Anterior cingulate cortex (tissue), 58 donors: ENCODE results near the gene PHETA1.
"Not testable (repeated sequence)": the region's sequence is repeated elsewhere in the genome, so short reads cannot be mapped to it uniquely, and the experiment has no call there.

ENCODE experiments used
- DNase-seq, 58 donors: peaks; one replicate each; lab custom pipeline; 2025; lab: John Stamatoyannopoulos, UW

Gene PHETA1

GRCh38 chr12:111384596-111384995, 15.7 kb upstream of the PHETA1 start:
- DNase-seq = no peak

- no peak for DNase-seq
Measured at GRCh38 chr12:111379942-111380554, 11.2 kb upstream of the PHETA1 start.

GRCh38 chr12:111377440-111377839, 8.5 kb upstream of the PHETA1 start:
- DNase-seq = no peak

- not testable (repeated sequence) for DNase-seq
Measured at GRCh38 chr12:111373231-111373630, 4.3 kb upstream of the PHETA1 start.

DNA sequence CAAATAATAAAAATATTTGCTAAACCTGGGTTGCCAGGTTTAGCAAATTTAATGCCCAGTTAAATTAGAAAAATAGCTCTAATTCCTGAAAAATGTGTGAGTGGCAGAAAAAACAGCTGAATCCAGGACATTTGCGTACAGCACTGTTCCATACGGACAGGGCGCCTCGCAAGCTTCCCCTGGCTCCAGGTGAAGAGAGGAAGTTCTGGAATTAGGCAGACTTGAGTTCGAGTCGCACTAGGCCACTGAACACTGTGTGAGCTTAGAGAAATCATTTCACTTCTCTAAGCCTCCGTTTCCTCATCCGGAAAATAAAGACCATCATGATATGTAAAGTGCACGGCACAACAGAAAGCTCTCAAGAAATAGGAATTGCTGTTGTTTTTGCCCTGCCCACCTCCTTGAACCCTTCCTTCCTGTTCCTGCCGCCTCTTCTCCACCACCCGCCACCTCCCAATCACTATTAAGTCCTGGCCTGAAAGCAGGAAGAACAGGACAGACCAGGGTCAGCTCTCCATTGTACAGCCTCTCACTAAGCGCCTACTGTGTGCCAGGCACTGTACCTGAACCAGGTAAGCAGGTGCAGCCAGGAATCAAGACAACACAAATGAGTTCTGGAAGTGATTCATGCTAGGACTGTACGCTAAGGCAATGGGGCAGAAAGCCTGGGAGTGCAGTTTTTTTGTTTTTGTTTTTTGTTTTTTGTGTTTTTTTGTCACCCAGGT, 763 bp upstream of the PHETA1 start:
- no peak for DNase-seq

DNA sequence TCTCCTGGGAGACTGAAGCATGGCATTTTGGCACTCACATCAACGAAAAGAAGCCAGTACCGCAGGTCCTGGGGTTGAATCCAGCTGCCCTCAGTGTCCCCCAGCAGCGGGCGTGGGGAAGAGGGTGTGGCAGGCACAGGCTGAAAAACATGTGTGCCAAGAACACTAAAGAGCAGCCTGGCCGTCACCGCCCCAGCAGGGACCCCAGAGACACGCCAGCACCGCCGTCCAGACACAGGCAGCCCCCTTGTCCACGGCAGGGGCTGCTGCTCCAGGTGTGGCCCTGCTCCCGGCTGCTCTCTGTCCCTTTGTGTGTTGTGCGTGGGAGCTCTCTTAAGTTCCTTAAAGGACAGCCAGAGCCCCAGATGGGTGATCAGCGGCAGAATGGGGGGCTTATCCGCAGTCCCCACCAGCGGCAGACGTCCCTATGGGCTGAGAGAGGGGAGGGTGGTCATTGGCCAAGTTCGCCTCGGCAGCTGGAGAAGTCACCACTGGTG, 556 bp downstream of the PHETA1 start:
- peak in 5 of 58 donors; percentile 10 to 40 (median 30) for DNase-seq

GRCh38 chr12:111367661-111368221, 1.2 kb downstream of the PHETA1 start:
- DNase-seq = no peak

GRCh38 chr12:111366583-111366982, 2.3 kb downstream of the PHETA1 start:
- DNase-seq = no peak

GRCh38 chr12:111366075-111366474, 2.8 kb downstream of the PHETA1 start:
- DNase-seq = no peak

DNA sequence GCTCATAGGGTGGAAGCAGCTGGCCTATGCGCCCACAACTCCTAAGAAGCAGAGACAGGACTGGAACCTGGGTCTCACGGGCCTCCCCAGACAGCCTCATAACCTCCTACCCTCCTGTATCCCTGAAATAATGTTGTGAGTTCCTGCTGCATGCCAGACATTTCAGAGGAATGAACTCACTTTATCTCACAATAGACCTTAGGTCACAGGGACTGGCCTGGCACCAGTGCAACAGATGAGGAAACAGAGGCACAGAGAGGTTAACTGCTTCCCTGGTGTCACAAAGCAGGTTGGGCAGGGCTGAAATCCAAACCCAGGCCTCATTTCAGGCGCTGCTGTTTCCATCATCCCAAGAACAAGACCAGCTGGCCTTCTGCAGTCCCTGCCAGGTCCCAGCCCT, 5.3 kb downstream of the PHETA1 start:
- no peak for DNase-seq

GRCh38 chr12:111362687-111363475, 6.0 kb downstream of the PHETA1 start:
- DNase-seq = no peak

- no peak for DNase-seq
Measured at GRCh38 chr12:111361717-111362576, 6.9 kb downstream of the PHETA1 start.

GRCh38 chr12:111361073-111361716, 7.7 kb downstream of the PHETA1 start:
- DNase-seq = no peak

DNA sequence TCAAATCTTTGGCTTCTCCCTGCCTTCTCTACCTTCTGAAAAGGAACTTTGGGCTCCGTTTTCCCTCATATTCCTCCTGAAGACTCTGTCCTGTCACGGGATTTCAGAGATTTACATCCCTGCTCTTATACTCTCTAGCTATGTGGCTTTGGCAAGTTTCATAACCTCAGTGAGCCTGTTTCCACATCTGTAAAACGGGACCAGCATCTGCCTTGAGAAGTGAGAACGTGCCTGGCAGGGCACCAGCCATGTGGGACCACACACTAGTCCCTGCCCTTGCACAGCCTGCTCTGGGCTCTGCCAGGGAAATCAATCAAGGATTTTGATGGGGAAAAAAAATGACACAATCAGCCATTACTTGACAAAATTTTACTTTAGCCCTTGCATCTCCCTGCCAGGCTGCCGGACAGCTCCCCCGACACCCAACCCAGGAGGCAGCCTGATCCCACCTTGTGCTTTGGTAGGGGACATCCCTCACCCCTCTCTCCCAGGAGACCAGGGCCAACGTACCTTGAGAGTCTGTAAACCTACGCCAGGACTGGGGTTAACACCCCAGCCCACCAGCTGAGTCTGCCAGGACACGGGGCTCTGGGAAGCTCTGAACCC, 8.5 kb downstream of the PHETA1 start:
- DNase-seq = no peak

- DNase-seq = no peak
Measured at GRCh38 chr12:111359914-111360276, 9.0 kb downstream of the PHETA1 start.

DNA sequence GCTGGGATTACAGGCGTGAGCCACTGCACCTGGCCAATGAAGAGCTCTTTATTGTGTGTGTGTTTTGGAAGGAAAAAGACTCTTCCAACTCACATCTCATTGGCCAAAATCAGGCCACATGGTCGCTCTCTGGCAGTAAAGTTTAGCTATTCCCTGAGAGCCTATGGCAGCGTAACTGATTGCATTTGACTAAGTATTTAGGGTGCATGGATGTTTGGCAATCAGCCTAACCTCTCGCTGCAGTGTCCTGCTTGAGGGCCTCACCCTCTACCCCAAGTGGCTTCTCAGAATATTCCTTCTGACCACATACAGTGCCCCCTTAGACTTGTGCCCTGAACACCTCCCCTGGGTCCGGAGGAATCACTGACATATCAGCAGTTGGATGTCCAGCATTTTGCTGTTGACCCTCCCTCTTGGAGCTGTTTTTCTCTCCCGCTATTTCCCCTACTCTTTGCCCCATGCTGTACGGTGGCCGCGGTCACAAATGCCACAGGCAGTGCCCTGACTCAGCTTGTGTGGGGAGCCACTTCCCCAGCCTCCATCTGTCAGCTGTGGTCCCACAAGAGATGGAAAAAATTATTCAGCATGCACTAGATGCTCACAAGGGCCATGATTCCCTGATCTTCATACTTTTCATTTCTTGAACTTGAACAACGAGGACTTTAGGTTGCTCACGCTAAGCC, 9.5 kb downstream of the PHETA1 start:
- DNase-seq = no peak

DNA sequence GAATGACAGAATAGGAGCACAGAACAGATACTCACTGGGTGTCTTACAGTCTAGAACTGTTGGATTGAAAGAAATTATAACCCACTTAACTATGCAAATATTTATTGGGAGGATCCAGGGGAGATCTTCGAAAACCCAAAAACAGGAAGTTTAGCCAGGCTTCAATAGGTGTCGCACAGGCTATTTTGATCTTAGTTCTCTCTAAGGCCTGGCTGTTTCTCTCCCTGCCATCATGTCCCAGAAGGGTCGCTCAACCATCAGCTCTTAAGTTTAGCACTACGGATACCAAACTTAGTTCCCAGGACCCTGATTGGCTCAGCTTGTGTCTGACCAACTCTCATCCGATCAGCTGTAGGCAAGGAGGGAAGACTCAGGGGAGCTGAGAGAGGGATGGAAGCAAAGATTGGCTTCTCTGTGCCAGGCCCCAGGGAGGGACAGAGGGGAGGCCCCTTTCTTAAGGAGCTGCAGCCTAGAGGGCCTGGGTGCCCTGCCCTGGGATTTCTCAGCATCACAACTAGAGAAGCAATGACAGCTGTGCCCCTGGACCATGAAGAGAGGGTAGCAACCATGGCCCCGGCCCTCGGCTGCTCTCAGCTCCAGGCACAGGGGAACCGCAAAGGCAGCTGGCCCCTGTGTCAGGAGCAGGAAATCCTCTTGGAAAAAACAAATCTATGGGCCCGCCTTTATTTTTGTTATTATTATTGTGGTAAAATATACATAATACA, 13.5 kb downstream of the PHETA1 start:
- no peak for DNase-seq

DNA sequence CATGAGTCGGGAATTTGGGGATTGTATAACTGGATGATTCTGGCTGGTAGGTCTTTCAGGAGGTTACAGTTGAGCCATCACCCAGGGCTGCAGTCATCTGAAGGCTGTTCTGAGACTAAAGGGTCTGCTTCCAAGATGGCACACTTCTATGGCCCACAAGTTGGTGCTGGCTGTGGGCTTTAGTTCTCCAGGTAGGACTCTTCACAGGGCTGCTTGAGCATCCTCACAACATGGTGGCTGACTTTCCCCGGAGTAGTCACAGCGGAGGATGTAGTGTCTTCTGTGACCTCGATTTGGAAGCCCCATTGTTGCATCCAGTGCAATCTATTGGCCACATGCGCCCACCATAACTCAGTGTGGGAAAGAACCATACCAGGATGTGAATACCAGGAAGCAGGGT, 14.4 kb downstream of the PHETA1 start:
- DNase-seq = no peak
